Measurements from ENCODE around the gene IARS1. TPM values are rescaled to one million over a fixed set of nuclear protein-coding genes. Genes with fewer than 3 reads are reported as not detected.

The IARS1 gene
- 193 TPM for polyA plus RNA-seq (2012; ENCODE audit: insufficient read depth, insufficient read length, low read depth)

GRCh38 chr9:92293452-92294296 is at the start of gene IARS1:
Gene IARS1, minus strand, starts transcription at chr9:92293697. Its CDS starts 4,278 bp downstream, at chr9:92289419.
- TF ChIP-seq CTCF (IDR thresholded peaks at IDR 0.05; ENCODE audit: low read depth, low read length) = peak; percentile 42
- Histone ChIP-seq H3K36me3 (peaks cover 51% of the 10 kb centered on the region), H3K27me3 (no peaks in the 10 kb centered on the region), H3K4me1 (no peaks in the 10 kb centered on the region), H3K4me3 (ENCODE audit: low read depth, low read length) (peak within 1 kb of the TSS; percentile 80), H3K9me3 (no peaks in the 10 kb centered on the region)
- peak; percentile 98 for DNase-seq

DNA sequence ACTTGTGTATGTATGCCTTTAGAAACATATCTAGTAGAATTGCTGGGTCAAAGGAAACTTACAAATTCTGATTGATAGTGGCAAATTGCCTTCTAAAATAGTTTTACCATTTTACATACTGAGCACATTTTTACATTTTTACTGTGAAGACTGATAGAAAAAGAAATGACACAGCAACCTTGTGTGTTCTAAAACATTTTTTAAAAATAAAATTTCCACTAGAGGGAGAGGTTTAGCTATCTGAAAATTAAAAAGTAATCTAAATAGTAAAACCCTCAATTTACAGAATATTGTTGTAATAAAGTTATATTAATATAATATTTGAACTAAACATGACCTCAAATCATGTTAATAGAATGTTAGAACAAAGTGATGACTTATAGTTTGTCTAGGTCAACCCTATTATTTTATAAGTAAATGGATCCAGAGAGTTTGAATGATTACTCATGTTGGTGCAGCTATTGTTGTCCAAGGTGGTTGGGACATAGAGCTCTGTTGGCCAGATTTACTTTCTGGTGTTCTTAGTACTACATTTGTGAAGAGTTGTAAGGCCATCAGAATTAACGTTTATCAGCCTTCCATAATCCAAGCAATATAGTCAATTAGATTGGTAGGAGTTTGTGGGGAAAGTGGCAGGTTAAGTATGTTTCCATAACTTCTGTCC is 49.5 kb upstream of the IARS1 start:
- no peak overlapping the region for H3K4me3 ChIP-seq (ENCODE audit: low read depth, low read length)
- DNase-seq = no peak
- no peaks in the 10 kb centered on the region for H3K9me3 ChIP-seq
- no peak for TF ChIP-seq CTCF (IDR thresholded peaks at IDR 0.05; ENCODE audit: low read depth, low read length)
- peaks cover 18% of the 10 kb centered on the region for H3K36me3 ChIP-seq
- peaks cover 8% of the 10 kb centered on the region for H3K4me1 ChIP-seq
- no peaks in the 10 kb centered on the region for H3K27me3 ChIP-seq

- TF ChIP-seq CTCF (IDR thresholded peaks at IDR 0.05; ENCODE audit: low read depth, low read length) = no peak
- no peaks in the 10 kb centered on the region for H3K9me3 ChIP-seq
- peak; percentile 55 for DNase-seq
- peaks cover 8% of the 10 kb centered on the region for H3K4me1 ChIP-seq
- no peaks in the 10 kb centered on the region for H3K27me3 ChIP-seq
- peaks cover 20% of the 10 kb centered on the region for H3K36me3 ChIP-seq
- H3K4me3 ChIP-seq (ENCODE audit: low read depth, low read length) = no peak overlapping the region
Observed at GRCh38 chr9:92341578-92341977, 48.1 kb upstream of the IARS1 start.

- no peaks in the 10 kb centered on the region for H3K9me3 ChIP-seq
- no peaks in the 10 kb centered on the region for H3K27me3 ChIP-seq
- no peaks in the 10 kb centered on the region for H3K4me1 ChIP-seq
- no peak for DNase-seq
- TF ChIP-seq CTCF (IDR thresholded peaks at IDR 0.05; ENCODE audit: low read depth, low read length) = no peak
- H3K4me3 ChIP-seq (ENCODE audit: low read depth, low read length) = no peak overlapping the region
- H3K36me3 ChIP-seq = peaks cover 16% of the 10 kb centered on the region
Observed at GRCh38 chr9:92333282-92333634, 39.8 kb upstream of the IARS1 start.

DNA sequence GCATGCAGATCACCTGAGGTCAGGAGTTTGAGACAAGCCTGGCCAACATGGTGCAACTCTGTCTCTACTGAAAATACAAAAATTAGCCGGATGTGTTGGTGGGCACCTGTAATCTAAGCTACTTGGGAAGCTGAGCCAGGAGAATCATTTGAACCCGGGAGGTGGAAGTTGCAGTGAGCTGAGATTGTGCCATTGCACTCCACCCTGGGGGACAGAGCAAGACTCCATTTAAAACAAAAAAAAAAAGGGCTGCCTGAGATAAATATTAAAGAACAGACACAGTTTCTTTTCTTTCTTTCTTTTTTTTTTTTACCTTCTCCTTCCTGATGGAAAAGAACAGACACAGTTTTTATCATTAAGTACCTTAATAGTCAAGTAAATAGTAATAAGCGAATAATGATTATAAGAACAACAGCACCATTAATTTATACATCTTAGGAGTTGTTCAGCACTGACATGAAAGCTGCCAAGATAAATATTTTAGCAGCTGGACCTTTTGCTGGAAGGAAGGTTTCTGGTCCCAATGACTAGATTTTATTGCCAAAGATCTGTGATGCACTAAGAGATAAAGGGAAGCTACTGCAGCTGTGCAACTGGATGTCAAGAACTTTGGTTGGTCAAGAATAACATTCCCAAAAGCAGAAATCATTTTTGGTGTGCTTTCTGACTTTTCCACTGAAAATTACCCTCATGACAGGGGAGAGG is 39.2 kb upstream of the IARS1 start:
- H3K4me3 ChIP-seq (ENCODE audit: low read depth, low read length) = no peak overlapping the region
- no peaks in the 10 kb centered on the region for H3K27me3 ChIP-seq
- DNase-seq = no peak
- peaks cover 14% of the 10 kb centered on the region for H3K36me3 ChIP-seq
- TF ChIP-seq CTCF (IDR thresholded peaks at IDR 0.05; ENCODE audit: low read depth, low read length) = no peak
- no peaks in the 10 kb centered on the region for H3K9me3 ChIP-seq
- peaks cover 3% of the 10 kb centered on the region for H3K4me1 ChIP-seq
